Measurements from ENCODE around the gene EPB41L3.

- TF ChIP-seq EZH2phosphoT487 (IDR thresholded peaks at IDR 0.05; ENCODE audit: insufficient read depth, low read depth): no peak
- TF ChIP-seq EZH2 (IDR thresholded peaks at IDR 0.05; ENCODE audit: insufficient read depth, poor library complexity, severe bottlenecking): no peak
Measured at GRCh38 chr18:5513947-5514346, 29.9 kb downstream of the EPB41L3 start.

All from GM23248 (cell line).